GM23338 (cell line): Measurements from ENCODE around the gene CHRDL2. TPM values are rescaled to one million over a fixed set of nuclear protein-coding genes. Genes with fewer than 3 reads are reported as not detected.

Experiments
- ATAC-seq: fragments of 200-7000 bp; cut with Tn5 transposase; 3 replicates; pipeline ENCODE4 v1.9.1; 2020
- DNase-seq: peaks from one replicate; pipeline ENCODE4 v3.0.0-alpha.2; 2015; ENCODE audit warnings: low spot score
- H2AFZ ChIP-seq: fragments of 200-600 bp; sonication (generic); 2 replicates; pipeline ENCODE4 v1.8.0; 2016; ENCODE audit warnings: antibody characterized with exemption, mild to moderate bottlenecking, moderate library complexity
- H3F3A ChIP-seq: fragments of 200-600 bp; sonication (generic); replicated peaks from 2 replicates; pipeline ENCODE4 v1.8.0; 2017; ENCODE audit warnings: antibody characterized with exemption, mixed run types, low read depth
- H3K27ac ChIP-seq: fragments of 200-600 bp; sonication (generic); 2 replicates; pipeline ENCODE4 v1.6.1; 2016; ENCODE audit warnings: low read depth
- H3K27me3 ChIP-seq: fragments of 200-600 bp; sonication (generic); 2 replicates; pipeline ENCODE4 v1.8.0; 2016; ENCODE audit warnings: mild to moderate bottlenecking, mixed run types, moderate library complexity; ENCODE audit not compliant: insufficient read depth
- H3K36me3 ChIP-seq: fragments of 200-600 bp; sonication (generic); 2 replicates; pipeline ENCODE4 v1.8.0; 2016; ENCODE audit warnings: mild to moderate bottlenecking; ENCODE audit not compliant: insufficient read depth
- H3K4me1 ChIP-seq: fragments of 200-600 bp; sonication (generic); 2 replicates; pipeline ENCODE4 v1.8.0; 2016; ENCODE audit warnings: mild to moderate bottlenecking, moderate library complexity; ENCODE audit not compliant: insufficient read depth
- H3K4me2 ChIP-seq: fragments of 200-600 bp; sonication (generic); 2 replicates; pipeline ENCODE4 v1.7.1; 2017; ENCODE audit warnings: mixed run types
- H3K4me3 ChIP-seq: fragments of 200-600 bp; sonication (generic); 2 replicates; pipeline ENCODE4 v1.6.1; 2016; ENCODE audit warnings: mixed run types
- H3K79me2 ChIP-seq: fragments of 200-600 bp; sonication (generic); replicated peaks from 2 replicates; pipeline ENCODE4 v1.8.0; 2017; ENCODE audit warnings: mild to moderate bottlenecking; ENCODE audit not compliant: insufficient read depth
- H3K9me2 ChIP-seq: fragments of 200-600 bp; sonication (generic); 2 replicates; pipeline ENCODE4 v1.8.0; 2017; ENCODE audit not compliant: insufficient read depth
- H4K20me1 ChIP-seq: fragments of 200-600 bp; sonication (generic); replicated peaks from 2 replicates; pipeline ENCODE4 v1.8.0; 2017; ENCODE audit warnings: mild to moderate bottlenecking; ENCODE audit not compliant: insufficient read depth
- H3K27ac Mint-ChIP-seq: 2 replicates; pipeline ENCODE4 v1.8.0; 2020; ENCODE audit warnings: inconsistent platforms, mild to moderate bottlenecking, moderate library complexity, mixed read lengths
- H3K27me3 Mint-ChIP-seq: 3 replicates; pipeline ENCODE4 v1.8.0; 2022; ENCODE audit warnings: low read depth, mild to moderate bottlenecking, moderate library complexity, mixed read lengths, inconsistent platforms; ENCODE audit not compliant: insufficient read depth, poor library complexity
- H3K36me3 Mint-ChIP-seq: 3 replicates; pipeline ENCODE4 v1.8.0; 2021; ENCODE audit warnings: low read depth, mild to moderate bottlenecking, inconsistent platforms, moderate library complexity, mixed read lengths
- H3K4me1 Mint-ChIP-seq: 3 replicates; pipeline ENCODE4 v1.8.0; 2020; ENCODE audit warnings: mild to moderate bottlenecking, inconsistent platforms, mixed read lengths
- H3K4me3 Mint-ChIP-seq: 3 replicates; pipeline ENCODE4 v1.8.0; 2021; ENCODE audit warnings: moderate library complexity, mild to moderate bottlenecking, inconsistent platforms, mixed read lengths
- H3K9me3 Mint-ChIP-seq: 3 replicates; pipeline ENCODE4 v1.8.0; 2020; ENCODE audit warnings: moderate library complexity, mild to moderate bottlenecking, inconsistent platforms, mixed read lengths
- CREB1 ChIP-seq: fragments of 250-450 bp; sonication (Bioruptor Pico); IDR thresholded peaks from 2 replicates; pipeline ENCODE4 v1.5.0; 2020; ENCODE audit warnings: low read depth, mild to moderate bottlenecking, moderate library complexity
- ETS1 ChIP-seq: IDR thresholded peaks from 2 replicates; pipeline ENCODE4 v1.6.1; 2016; ENCODE audit warnings: antibody characterized with exemption
- EZH2 ChIP-seq: fragments of 200-600 bp; sonication (generic); IDR thresholded peaks from one replicate; pipeline ENCODE4 v1.8.0; 2017; ENCODE audit warnings: antibody characterized with exemption, mild to moderate bottlenecking, low read depth; ENCODE audit not compliant: unreplicated experiment
- JUNB ChIP-seq: IDR thresholded peaks from one replicate; pipeline ENCODE4 v1.6.1; 2016; ENCODE audit warnings: antibody characterized with exemption; ENCODE audit not compliant: unreplicated experiment
- NANOG ChIP-seq: IDR thresholded peaks from 2 replicates; pipeline ENCODE4 v1.6.1; 2016; ENCODE audit warnings: antibody characterized with exemption, borderline replicate concordance
- POLR2AphosphoS5 ChIP-seq: IDR thresholded peaks from 2 replicates; pipeline ENCODE4 v1.6.1; 2016; ENCODE audit warnings: antibody characterized with exemption, low read depth
- REST ChIP-seq: IDR thresholded peaks from one replicate; pipeline ENCODE4 v1.6.1; 2018; ENCODE audit warnings: antibody characterized with exemption; ENCODE audit not compliant: unreplicated experiment
- STAT1 ChIP-seq: IDR thresholded peaks from one replicate; pipeline ENCODE4 v1.6.1; 2016; ENCODE audit warnings: antibody characterized with exemption; ENCODE audit not compliant: unreplicated experiment
- ZNF114 ChIP-seq: fragments of 250-450 bp; sonication (Bioruptor Pico); IDR thresholded peaks from 2 replicates; pipeline ENCODE4 v1.5.0; 2020; ENCODE audit warnings: mild to moderate bottlenecking, moderate library complexity
- ZNF331 ChIP-seq: fragments of 250-450 bp; sonication (Bioruptor Pico); IDR thresholded peaks from 2 replicates; pipeline ENCODE4 v1.5.0; 2020; ENCODE audit warnings: low read depth, mild to moderate bottlenecking, moderate library complexity
- polyA plus RNA-seq: library from polyadenylated mRNA; unstranded; fragments of >200 nt; fragmentation: Nextera tagmentation; extraction: Ambion mirVana; gene quantifications from 2 replicates; pipeline ENCODE4 v1.2.1, GENCODE V29; 2016
- total RNA-seq: library from RNA; depleted of rRNA; stranded (reverse); fragments of >200 nt; shearing (Covaris generic); gene quantifications from 2 replicates; pipeline ENCODE4 v1.2.3, GENCODE V29; 2014
- TF ChIP-seq, protein P1 (sequence below), 2 experiments: fragments of 200-600 bp in 1 of 2; sonication (generic) in 1 of 2; conservative IDR thresholded peaks; 2 replicates each; pipeline versions ENCODE4 v1.5.1 to v1.6.1; 2016 to 2017; ENCODE audit warnings: antibody characterized with exemption in 2 of 2, low read depth in 2 of 2, mild to moderate bottlenecking in 2 of 2, moderate library complexity in 1 of 2
- TF ChIP-seq, protein P2 (sequence below): fragments of 250-450 bp; sonication (Bioruptor Pico); IDR thresholded peaks from 2 replicates; pipeline ENCODE4 v1.5.0; 2020; ENCODE audit warnings: mild to moderate bottlenecking, moderate library complexity

CHRDL2 gene
- total and polyA plus RNA-seq, 2 experiments from 2014 or later, result 0.21 TPM; not detected in 1

DNA sequence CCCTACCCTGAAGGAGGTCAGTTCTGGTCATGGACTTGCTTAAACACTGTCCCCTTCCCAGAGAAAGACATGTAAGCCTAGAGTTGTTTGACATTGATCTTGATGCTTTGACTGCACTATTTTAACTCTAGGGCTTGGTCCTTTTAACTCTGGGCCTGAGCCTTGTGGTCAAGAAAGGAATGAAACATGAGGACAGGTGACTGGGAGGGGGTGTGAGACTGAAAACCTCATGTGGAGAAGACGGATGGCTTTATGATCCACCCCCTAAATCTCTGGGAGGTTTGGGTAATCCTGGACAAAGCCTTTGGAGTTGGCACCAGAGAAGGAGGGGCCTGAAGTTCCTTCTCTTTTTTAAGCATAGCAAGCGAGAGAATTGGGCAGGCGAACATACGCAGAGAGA, 17.5 kb downstream of the CHRDL2 start (continued):
- TF ChIP-seq REST (no peak), ZNF114 (CRISPR knock-in tag) (no peak), CREB1 (CRISPR knock-in tag) (no peak), NANOG (no peak), STAT1 (no peak), ZNF331 (CRISPR knock-in tag) (no peak), EZH2 (no peak), JUNB (no peak), POLR2AphosphoS5 (no peak)
- TF ChIP-seq, protein P1, sequence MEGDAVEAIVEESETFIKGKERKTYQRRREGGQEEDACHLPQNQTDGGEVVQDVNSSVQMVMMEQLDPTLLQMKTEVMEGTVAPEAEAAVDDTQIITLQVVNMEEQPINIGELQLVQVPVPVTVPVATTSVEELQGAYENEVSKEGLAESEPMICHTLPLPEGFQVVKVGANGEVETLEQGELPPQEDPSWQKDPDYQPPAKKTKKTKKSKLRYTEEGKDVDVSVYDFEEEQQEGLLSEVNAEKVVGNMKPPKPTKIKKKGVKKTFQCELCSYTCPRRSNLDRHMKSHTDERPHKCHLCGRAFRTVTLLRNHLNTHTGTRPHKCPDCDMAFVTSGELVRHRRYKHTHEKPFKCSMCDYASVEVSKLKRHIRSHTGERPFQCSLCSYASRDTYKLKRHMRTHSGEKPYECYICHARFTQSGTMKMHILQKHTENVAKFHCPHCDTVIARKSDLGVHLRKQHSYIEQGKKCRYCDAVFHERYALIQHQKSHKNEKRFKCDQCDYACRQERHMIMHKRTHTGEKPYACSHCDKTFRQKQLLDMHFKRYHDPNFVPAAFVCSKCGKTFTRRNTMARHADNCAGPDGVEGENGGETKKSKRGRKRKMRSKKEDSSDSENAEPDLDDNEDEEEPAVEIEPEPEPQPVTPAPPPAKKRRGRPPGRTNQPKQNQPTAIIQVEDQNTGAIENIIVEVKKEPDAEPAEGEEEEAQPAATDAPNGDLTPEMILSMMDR (conservative IDR thresholded peaks at IDR 0.05; ENCODE audit: low read depth in 2 of 2), result no peak

DNA sequence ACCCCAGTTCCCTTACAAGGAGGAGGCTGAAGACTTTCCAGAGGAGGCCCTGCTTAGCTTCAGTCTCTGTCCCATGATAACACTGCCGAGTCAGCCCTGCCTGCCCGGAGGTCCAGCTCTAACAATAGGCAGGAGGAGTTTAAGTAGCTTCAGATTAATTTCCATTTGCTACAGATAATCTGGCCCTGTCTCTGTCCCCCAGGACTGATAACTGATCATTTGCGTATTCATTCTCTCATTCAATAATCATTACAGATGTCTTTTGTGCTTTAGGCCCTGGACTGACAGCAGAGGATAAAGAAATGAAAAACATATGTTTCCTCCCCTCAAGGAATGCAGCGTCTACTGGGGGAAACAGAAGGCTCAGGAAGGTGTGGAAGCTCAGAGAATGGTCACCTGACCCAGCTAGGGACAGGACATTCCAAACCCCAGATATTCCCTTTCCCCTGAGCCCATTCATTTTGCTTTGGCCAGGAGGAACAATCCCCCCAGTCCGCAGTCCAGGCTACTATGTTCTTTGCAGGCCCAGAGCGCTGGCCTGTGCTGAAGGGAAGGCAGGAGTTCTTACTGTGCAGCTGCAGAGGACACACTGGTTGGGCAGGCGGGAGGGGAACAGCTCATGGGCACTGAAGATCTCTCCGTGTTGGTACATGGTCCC, 20.8 kb downstream of the CHRDL2 start:
- Histone ChIP-seq H3K36me3 (no peaks in the 10 kb centered on the region), H3K79me2 (no peaks in the 10 kb centered on the region), H3K27me3 (no peaks in the 10 kb centered on the region), H3K9me2 (no peaks in the 10 kb centered on the region), H4K20me1 (no peaks in the 10 kb centered on the region), H3K4me3 (no peak overlapping the region), H3F3A (no peaks in the 10 kb centered on the region), H2AFZ (peak overlapping the region; percentile 91), H3K27ac (no peak overlapping the region), H3K4me2 (no peak overlapping the region), H3K4me1 (peaks cover 7% of the 10 kb centered on the region; the same call in 1 of the 2 replicates)
- peak; percentile 25 for DNase-seq
- Mint-ChIP-seq H3K27ac (peak overlapping the region; percentile 26), H3K27me3 (peaks cover 19% of the 10 kb centered on the region), H3K9me3 (no peaks in the 10 kb centered on the region), H3K4me3 (no peak overlapping the region), H3K4me1 (peaks cover 11% of the 10 kb centered on the region), H3K36me3 (no peaks in the 10 kb centered on the region)
- peak; percentile 52 for ATAC-seq
- TF ChIP-seq ETS1 (no peak), EZH2 (no peak), POLR2AphosphoS5 (no peak)
- TF ChIP-seq, protein P2, sequence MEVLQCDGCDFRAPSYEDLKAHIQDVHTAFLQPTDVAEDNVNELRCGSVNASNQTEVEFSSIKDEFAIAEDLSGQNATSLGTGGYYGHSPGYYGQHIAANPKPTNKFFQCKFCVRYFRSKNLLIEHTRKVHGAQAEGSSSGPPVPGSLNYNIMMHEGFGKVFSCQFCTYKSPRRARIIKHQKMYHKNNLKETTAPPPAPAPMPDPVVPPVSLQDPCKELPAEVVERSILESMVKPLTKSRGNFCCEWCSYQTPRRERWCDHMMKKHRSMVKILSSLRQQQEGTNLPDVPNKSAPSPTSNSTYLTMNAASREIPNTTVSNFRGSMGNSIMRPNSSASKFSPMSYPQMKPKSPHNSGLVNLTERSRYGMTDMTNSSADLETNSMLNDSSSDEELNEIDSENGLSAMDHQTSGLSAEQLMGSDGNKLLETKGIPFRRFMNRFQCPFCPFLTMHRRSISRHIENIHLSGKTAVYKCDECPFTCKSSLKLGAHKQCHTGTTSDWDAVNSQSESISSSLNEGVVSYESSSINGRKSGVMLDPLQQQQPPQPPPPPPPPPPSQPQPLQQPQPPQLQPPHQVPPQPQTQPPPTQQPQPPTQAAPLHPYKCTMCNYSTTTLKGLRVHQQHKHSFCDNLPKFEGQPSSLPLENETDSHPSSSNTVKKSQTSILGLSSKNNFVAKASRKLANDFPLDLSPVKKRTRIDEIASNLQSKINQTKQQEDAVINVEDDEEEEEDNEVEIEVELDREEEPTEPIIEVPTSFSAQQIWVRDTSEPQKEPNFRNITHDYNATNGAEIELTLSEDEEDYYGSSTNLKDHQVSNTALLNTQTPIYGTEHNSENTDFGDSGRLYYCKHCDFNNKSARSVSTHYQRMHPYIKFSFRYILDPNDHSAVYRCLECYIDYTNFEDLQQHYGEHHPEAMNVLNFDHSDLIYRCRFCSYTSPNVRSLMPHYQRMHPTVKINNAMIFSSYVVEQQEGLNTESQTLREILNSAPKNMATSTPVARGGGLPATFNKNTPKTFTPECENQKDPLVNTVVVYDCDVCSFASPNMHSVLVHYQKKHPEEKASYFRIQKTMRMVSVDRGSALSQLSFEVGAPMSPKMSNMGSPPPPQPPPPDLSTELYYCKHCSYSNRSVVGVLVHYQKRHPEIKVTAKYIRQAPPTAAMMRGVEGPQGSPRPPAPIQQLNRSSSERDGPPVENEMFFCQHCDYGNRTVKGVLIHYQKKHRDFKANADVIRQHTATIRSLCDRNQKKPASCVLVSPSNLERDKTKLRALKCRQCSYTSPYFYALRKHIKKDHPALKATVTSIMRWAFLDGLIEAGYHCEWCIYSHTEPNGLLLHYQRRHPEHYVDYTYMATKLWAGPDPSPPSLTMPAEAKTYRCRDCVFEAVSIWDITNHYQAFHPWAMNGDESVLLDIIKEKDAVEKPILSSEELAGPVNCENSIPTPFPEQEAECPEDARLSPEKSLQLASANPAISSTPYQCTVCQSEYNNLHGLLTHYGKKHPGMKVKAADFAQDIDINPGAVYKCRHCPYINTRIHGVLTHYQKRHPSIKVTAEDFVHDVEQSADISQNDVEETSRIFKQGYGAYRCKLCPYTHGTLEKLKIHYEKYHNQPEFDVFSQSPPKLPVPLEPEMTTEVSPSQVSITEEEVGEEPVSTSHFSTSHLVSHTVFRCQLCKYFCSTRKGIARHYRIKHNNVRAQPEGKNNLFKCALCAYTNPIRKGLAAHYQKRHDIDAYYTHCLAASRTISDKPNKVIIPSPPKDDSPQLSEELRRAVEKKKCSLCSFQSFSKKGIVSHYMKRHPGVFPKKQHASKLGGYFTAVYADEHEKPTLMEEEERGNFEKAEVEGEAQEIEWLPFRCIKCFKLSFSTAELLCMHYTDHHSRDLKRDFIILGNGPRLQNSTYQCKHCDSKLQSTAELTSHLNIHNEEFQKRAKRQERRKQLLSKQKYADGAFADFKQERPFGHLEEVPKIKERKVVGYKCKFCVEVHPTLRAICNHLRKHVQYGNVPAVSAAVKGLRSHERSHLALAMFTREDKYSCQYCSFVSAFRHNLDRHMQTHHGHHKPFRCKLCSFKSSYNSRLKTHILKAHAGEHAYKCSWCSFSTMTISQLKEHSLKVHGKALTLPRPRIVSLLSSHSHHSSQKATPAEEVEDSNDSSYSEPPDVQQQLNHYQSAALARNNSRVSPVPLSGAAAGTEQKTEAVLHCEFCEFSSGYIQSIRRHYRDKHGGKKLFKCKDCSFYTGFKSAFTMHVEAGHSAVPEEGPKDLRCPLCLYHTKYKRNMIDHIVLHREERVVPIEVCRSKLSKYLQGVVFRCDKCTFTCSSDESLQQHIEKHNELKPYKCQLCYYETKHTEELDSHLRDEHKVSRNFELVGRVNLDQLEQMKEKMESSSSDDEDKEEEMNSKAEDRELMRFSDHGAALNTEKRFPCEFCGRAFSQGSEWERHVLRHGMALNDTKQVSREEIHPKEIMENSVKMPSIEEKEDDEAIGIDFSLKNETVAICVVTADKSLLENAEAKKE, result no peak
